CD14-positive monocyte (primary cell): Measurements from ENCODE around the gene ELMO1. TPM values are rescaled to one million over a fixed set of nuclear protein-coding genes. Genes with fewer than 3 reads are reported as not detected.

Experiments used
- DNase-seq, 3 donors: peaks; one replicate each; pipeline ENCODE4 v3.0.0-alpha.2; 2011 to 2022
- H2AFZ ChIP-seq: 2 replicates; pipeline ENCODE4 v1.6.0; 2012; ENCODE audit warnings: mild to moderate bottlenecking, low read depth, low read length, inconsistent platforms; ENCODE audit not compliant: insufficient read depth, poor library complexity, severe bottlenecking
- H3K27ac ChIP-seq, 2 donors: 1 replicate in 1 of 2; 2 replicates in 1 of 2; pipeline ENCODE4 v1.5.1; 2012 to 2013; ENCODE audit warnings: low read length in 2 of 2, control low read depth in 1 of 2, inconsistent platforms in 1 of 2, low read depth in 1 of 2, mild to moderate bottlenecking in 1 of 2
- H3K27me3 ChIP-seq, 2 donors: one replicate each; pipeline versions ENCODE4 v1.6.0 to v1.6.1; 2011 to 2013; ENCODE audit warnings: low read length in 2 of 2; ENCODE audit not compliant: control insufficient read depth in 2 of 2, insufficient read depth in 2 of 2
- H3K36me3 ChIP-seq, 2 donors: replicated peaks in 1 of 2; 1 replicate in 1 of 2; 2 replicates in 1 of 2; pipeline versions ENCODE4 v1.5.1 to v1.6.1; 2012 to 2013; ENCODE audit warnings: low read length in 2 of 2, control low read depth in 1 of 2, inconsistent platforms in 1 of 2, mild to moderate bottlenecking in 1 of 2; ENCODE audit not compliant: insufficient read depth in 2 of 2, control insufficient read depth in 1 of 2
- H3K4me1 ChIP-seq, 2 donors: 1 replicate in 1 of 2; 2 replicates in 1 of 2; pipeline versions ENCODE4 v1.5.1 to v1.6.1; 2012 to 2013; ENCODE audit warnings: low read length in 2 of 2, control low read depth in 1 of 2, inconsistent platforms in 1 of 2, mild to moderate bottlenecking in 1 of 2, moderate library complexity in 1 of 2; ENCODE audit not compliant: insufficient read depth in 2 of 2, control insufficient read depth in 1 of 2
- H3K4me2 ChIP-seq: replicated peaks from 2 replicates; pipeline ENCODE3; 2012; ENCODE audit warnings: low read length, moderate library complexity, mild to moderate bottlenecking; ENCODE audit not compliant: poor library complexity, severe bottlenecking; ENCODE audit errors: extremely low read depth
- H3K4me3 ChIP-seq, 3 experiments: fragments of 200-600 bp in 1 of 3; sonication (generic) in 1 of 3; replicated peaks in 1 of 3; 1 replicate in 2 of 3; 2 replicates in 1 of 3; pipeline ENCODE4 v1.5.1; 2011 to 2013; ENCODE audit warnings: low read length in 3 of 3, mild to moderate bottlenecking in 3 of 3, control low read depth in 2 of 3, low read depth in 2 of 3, inconsistent platforms in 1 of 3, moderate library complexity in 1 of 3
- H3K79me2 ChIP-seq: 2 replicates; pipeline ENCODE4 v1.6.0; 2012; ENCODE audit warnings: mild to moderate bottlenecking, control low read depth, inconsistent platforms, low read length, moderate library complexity; ENCODE audit not compliant: insufficient read depth
- H3K9ac ChIP-seq: 2 replicates; pipeline ENCODE4 v1.6.0; 2017; ENCODE audit warnings: low read length, mild to moderate bottlenecking; ENCODE audit not compliant: insufficient read depth, poor library complexity, severe bottlenecking
- H3K9me3 ChIP-seq, 2 donors: replicated peaks in 1 of 2; 1 replicate in 1 of 2; 2 replicates in 1 of 2; pipeline versions ENCODE4 v1.5.1 to v1.6.1; 2012 to 2013; ENCODE audit warnings: low read length in 2 of 2, control low read depth in 1 of 2; ENCODE audit not compliant: control insufficient read depth in 1 of 2, insufficient read depth in 1 of 2
- H4K20me1 ChIP-seq: 2 replicates; pipeline ENCODE4 v1.6.0; 2012; ENCODE audit warnings: mild to moderate bottlenecking, low read length, control low read depth, moderate library complexity; ENCODE audit not compliant: insufficient read depth
- H3K27ac Mint-ChIP-seq, 7 donors: one replicate each; pipeline ENCODE4 v1.8.0; 2020; ENCODE audit warnings: mild to moderate bottlenecking in 7 of 7, mixed read lengths in 7 of 7, moderate library complexity in 6 of 7, inconsistent platforms in 2 of 7
- H3K27me3 Mint-ChIP-seq, 3 donors: one replicate each; pipeline ENCODE4 v1.8.0; 2021 to 2022; ENCODE audit warnings: low read depth in 3 of 3, mild to moderate bottlenecking in 3 of 3, mixed read lengths in 3 of 3, moderate library complexity in 3 of 3, inconsistent platforms in 1 of 3
- H3K36me3 Mint-ChIP-seq, 2 donors: one replicate each; pipeline ENCODE4 v1.8.0; 2020; ENCODE audit warnings: mixed read lengths in 2 of 2, inconsistent platforms in 1 of 2, mild to moderate bottlenecking in 1 of 2
- H3K4me1 Mint-ChIP-seq: one replicate; pipeline ENCODE4 v1.8.0; 2020; ENCODE audit warnings: mild to moderate bottlenecking, mixed read lengths
- H3K4me3 Mint-ChIP-seq, 2 donors: one replicate each; pipeline ENCODE4 v1.8.0; 2020; ENCODE audit warnings: mild to moderate bottlenecking in 2 of 2, mixed read lengths in 2 of 2, moderate library complexity in 1 of 2
- H3K9me3 Mint-ChIP-seq, 7 donors: one replicate each; pipeline ENCODE4 v1.8.0; 2020 to 2022; ENCODE audit warnings: mixed read lengths in 7 of 7, mild to moderate bottlenecking in 6 of 7, moderate library complexity in 6 of 7, inconsistent platforms in 2 of 7
- CTCF ChIP-seq: fragments of 200-600 bp; IDR thresholded peaks from one replicate; pipeline ENCODE4 v1.8.0; 2022; ENCODE audit warnings: antibody characterized with exemption, mild to moderate bottlenecking
- WGBS: methylation state at CpG from one replicate; pipeline ENCODE4 v1.1.5; 2013; ENCODE audit warnings: missing lambda C conversion rate; ENCODE audit not compliant: insufficient coverage; 5-methylcytosine and 5-hydroxymethylcytosine counted together
- intact Hi-C, 2 donors: fragments of 100-400 bp; cut with micrococcal nuclease; formaldehyde crosslinking; loops; one replicate each; pipeline versions ENCODE4 v1.15.0 to v1.15.1; 2023
- polyA plus RNA-seq, 3 donors: library from polyadenylated mRNA; depleted of rRNA in 1 of 3; unstranded in 2 of 3; stranded (reverse) in 1 of 3; fragments of 300-500 nt in 2 of 3; fragments of >200 nt in 1 of 3; fragmentation: Illumina TruSeq in 2 of 3; gene quantifications; 1 replicate in 2 of 3; 2 replicates in 1 of 3; pipeline ENCODE4 v1.2.3, GENCODE V29; 2012 to 2021

ELMO1 gene
- polyA plus RNA-seq, 3 donors = 46.6 to 50.2 (median 46.7) TPM

- Mint-ChIP-seq H3K4me1 (peaks cover 33% of the 10 kb centered on the region), H3K9me3 (no peaks in the 10 kb centered on the region), H3K4me3 (peak overlapping the region; percentile 37 to 77), H3K36me3 (peaks cover 21 to 22% of the 10 kb centered on the region in 2 donors), H3K27me3 (peaks cover 0 to 2% (median 0%) of the 10 kb centered on the region in 3 donors), H3K27ac (peak overlapping the region; percentile 54 to 90 (median 84))
- Histone ChIP-seq H3K27ac (peak overlapping the region; percentile 38 to 68), H3K79me2 (peaks cover 5% of the 10 kb centered on the region), H3K9ac (no peak overlapping the region), H3K36me3 (no peaks in the 10 kb centered on the region), H4K20me1 (peaks cover 61% of the 10 kb centered on the region), H3K9me3 (no peaks in the 10 kb centered on the region), H2AFZ (no peak overlapping the region), H3K4me3 (peak overlapping the region in 1 of 3 experiments; percentile 48), H3K27me3 (no peaks in the 10 kb centered on the region), H3K4me2 (peak overlapping the region; percentile 49), H3K4me1 (peaks cover 30 to 31% of the 10 kb centered on the region in 2 donors)
- peak; percentile 80 to 84 (median 81) for DNase-seq
- intact Hi-C loops = no loop called here
- no peak for TF ChIP-seq CTCF
- WGBS = 6% methylated on average over 5 of the region's 8 CpGs
Measured at GRCh38 chr7:36949711-36950600, 498.7 kb downstream of the ELMO1 start.

- no peak overlapping the region for H3K27ac ChIP-seq
- TF ChIP-seq CTCF = no peak
- Mint-ChIP-seq H3K4me3 (no peak overlapping the region), H3K36me3 (peaks cover 27 to 31% of the 10 kb centered on the region in 2 donors), H3K27me3 (peaks cover 0 to 2% (median 0%) of the 10 kb centered on the region in 3 donors), H3K9me3 (peaks cover 0 to 4% (median under 1%) of the 10 kb centered on the region in 7 donors), H3K27ac (no peak overlapping the region), H3K4me1 (peaks cover 43% of the 10 kb centered on the region)
- H3K9me3 ChIP-seq = no peaks in the 10 kb centered on the region
- no peak overlapping the region for H3K9ac ChIP-seq
- peaks cover 79% of the 10 kb centered on the region for H4K20me1 ChIP-seq
- peaks cover 0 to 11% of the 10 kb centered on the region in 2 donors for H3K36me3 ChIP-seq
- intact Hi-C loops = no loop called here
- WGBS = no CpG with 5 or more reads among the region's 2 CpGs
- H3K79me2 ChIP-seq = peaks cover 10% of the 10 kb centered on the region
- no peak for DNase-seq
- no peak overlapping the region for H2AFZ ChIP-seq
- peaks cover 36 to 40% of the 10 kb centered on the region in 2 donors for H3K4me1 ChIP-seq
- H3K4me3 ChIP-seq = no peak overlapping the region
- H3K27me3 ChIP-seq = no peaks in the 10 kb centered on the region
- no peak overlapping the region for H3K4me2 ChIP-seq
Measured at GRCh38 chr7:36946401-36946739, 502.3 kb downstream of the ELMO1 start.
